Esophagus squamous epithelium (tissue), 5 donors: Measurements from ENCODE around the gene STIL. TPM values are rescaled to one million over a fixed set of nuclear protein-coding genes. Genes with fewer than 3 reads are reported as not detected.
A peak's percentile ranks its signal among the peaks of the same experiment; 100 is the strongest.

Experiments
- DNase-seq: peaks from one replicate; lab custom pipeline; 2025; lab: John Stamatoyannopoulos, UW
- H3K27ac ChIP-seq, 4 donors: fragments of 200-600 bp; sonication (generic); one replicate each; pipeline ENCODE4 v1.5.1; 2016 to 2019; ENCODE audit warnings: mild to moderate bottlenecking in 1 of 4
- H3K27me3 ChIP-seq, 4 donors: fragments of 200-600 bp; sonication (generic); 1 replicate in 3 of 4; 2 replicates in 1 of 4; pipeline versions ENCODE4 v1.5.1 to v1.6.0; 2017 to 2021; ENCODE audit warnings: antibody characterized with exemption in 1 of 4
- H3K36me3 ChIP-seq, 3 donors: fragments of 200-600 bp; sonication (generic); one replicate each; pipeline ENCODE4 v1.5.1; 2016 to 2019
- H3K4me1 ChIP-seq, 3 donors: fragments of 200-600 bp; sonication (generic); one replicate each; pipeline ENCODE4 v1.5.1; 2017 to 2019
- H3K4me3 ChIP-seq, 4 donors: fragments of 200-600 bp; sonication (generic); 1 replicate in 3 of 4; 2 replicates in 1 of 4; pipeline ENCODE4 v1.5.1; 2016 to 2019; ENCODE audit warnings: mild to moderate bottlenecking in 2 of 4, moderate library complexity in 1 of 4
- H3K9me3 ChIP-seq, 3 donors: fragments of 200-600 bp; sonication (generic); one replicate each; pipeline ENCODE4 v1.5.1; 2016 to 2019
- CTCF ChIP-seq, 6 experiments: fragments of 450-650 bp in 4 of 6; fragments of 200-600 bp in 2 of 6; sonication (generic) in 2 of 6; IDR thresholded peaks; one replicate each; pipeline ENCODE4 v1.5.1; 2016 to 2019; ENCODE audit warnings: antibody characterized with exemption in 6 of 6, mild to moderate bottlenecking in 4 of 6, moderate library complexity in 4 of 6
- POLR2A ChIP-seq, 4 donors: fragments of 450-650 bp; IDR thresholded peaks; one replicate each; pipeline ENCODE4 v1.6.1; 2017; ENCODE audit warnings: antibody characterized with exemption in 4 of 4, mild to moderate bottlenecking in 4 of 4, moderate library complexity in 3 of 4
- WGBS, 2 donors: methylation state at CpG; one replicate each; pipeline ENCODE4 v1.1.5; 2018; 5-methylcytosine and 5-hydroxymethylcytosine counted together
- intact Hi-C: fragments of 100-400 bp; cut with DNase I; formaldehyde crosslinking; loops from one replicate; pipeline ENCODE4 v1.15.0; 2022
- total RNA-seq, 4 donors: library from RNA; depleted of rRNA; stranded (reverse); fragments of >200 nt; gene quantifications; one replicate each; pipeline ENCODE4 v1.1.0, GENCODE V29; 2016
- donor health status: DM: yes; HTN: yes; CAD: no.

STIL gene
- 10 to 100 TPM in 1 of 4 donors, 1 to 10 TPM in 3; 4.2 to 15.1 (median 6.8) TPM for total RNA-seq

- peak in 1 of 6 experiments; percentile 5 for TF ChIP-seq CTCF (IDR thresholded peaks at IDR 0.05)
- TF ChIP-seq POLR2A (IDR thresholded peaks at IDR 0.05), result peak in 2 of 4 donors; percentile 38 to 40
- intact Hi-C loops, result no loop called here
- Histone ChIP-seq H3K4me3 (peak within 1 kb of the TSS; percentile 60 to 87 (median 76)), H3K27me3 (no peaks in the 10 kb centered on the region), H3K27ac (peak within 1 kb of the TSS; percentile 84 to 92 (median 88)), H3K9me3 (no peaks in the 10 kb centered on the region), H3K36me3 (peaks cover 0 to 8% (median 0%) of the 10 kb centered on the region in 3 donors), H3K4me1 (peaks cover 0 to 12% (median 10%) of the 10 kb centered on the region in 3 donors)
- 0 to 2% methylated on average over 25 to 34 of the region's 54 CpGs for WGBS, 2 donors
- peak; percentile 88 for DNase-seq
Measured at GRCh38 chr1:47313915-47314664, at the start of gene STIL. TSS of gene STIL (minus strand) at chr1:47314147. CDS start at chr1:47310319, 3,828 bp downstream.

GRCh38 chr1:47362828-47363227 is 48.9 kb upstream of the STIL start:
- intact Hi-C loops, result no loop called here
- no peak for DNase-seq
- peaks cover 0 to under 1% (median 0%) of the 10 kb centered on the region in 3 donors for H3K36me3 ChIP-seq
- WGBS, 2 donors, result 100% methylated on average over 1 of the region's 1 CpG
- no peaks in the 10 kb centered on the region for H3K9me3 ChIP-seq
- TF ChIP-seq CTCF (IDR thresholded peaks at IDR 0.05) (no peak), POLR2A (IDR thresholded peaks at IDR 0.05) (no peak)
- no peaks in the 10 kb centered on the region for H3K4me1 ChIP-seq
- H3K27me3 ChIP-seq, result no peaks in the 10 kb centered on the region
- H3K4me3 ChIP-seq, result no peak overlapping the region
- H3K27ac ChIP-seq, result no peak overlapping the region

- H3K27me3 ChIP-seq, result no peaks in the 10 kb centered on the region
- H3K36me3 ChIP-seq, result no peaks in the 10 kb centered on the region
- intact Hi-C loops, result no loop called here
- no peak for DNase-seq
- 64 to 78% methylated on average over 3 of the region's 3 CpGs for WGBS, 2 donors
- H3K27ac ChIP-seq, result no peak overlapping the region
- no peak overlapping the region for H3K4me3 ChIP-seq
- no peaks in the 10 kb centered on the region for H3K9me3 ChIP-seq
- TF ChIP-seq CTCF (IDR thresholded peaks at IDR 0.05) (no peak), POLR2A (IDR thresholded peaks at IDR 0.05) (no peak)
- no peaks in the 10 kb centered on the region for H3K4me1 ChIP-seq
Measured at GRCh38 chr1:47361380-47361779, 47.4 kb upstream of the STIL start.

GRCh38 chr1:47351305-47351704 is 37.4 kb upstream of the STIL start:
- H3K27ac ChIP-seq, result no peak overlapping the region
- no peaks in the 10 kb centered on the region for H3K27me3 ChIP-seq
- no peak for DNase-seq
- intact Hi-C loops, result no loop called here
- no peak overlapping the region for H3K4me3 ChIP-seq
- no peaks in the 10 kb centered on the region for H3K4me1 ChIP-seq
- 83 to 86% methylated on average over 2 of the region's 2 CpGs for WGBS, 2 donors
- no peaks in the 10 kb centered on the region for H3K9me3 ChIP-seq
- H3K36me3 ChIP-seq, result peaks cover 0 to 20% (median 0%) of the 10 kb centered on the region in 3 donors
- TF ChIP-seq CTCF (IDR thresholded peaks at IDR 0.05) (no peak), POLR2A (IDR thresholded peaks at IDR 0.05) (no peak)

GRCh38 chr1:47348246-47348645 is 34.3 kb upstream of the STIL start:
- Histone ChIP-seq H3K4me3 (no peak overlapping the region), H3K27ac (no peak overlapping the region), H3K27me3 (no peaks in the 10 kb centered on the region), H3K9me3 (no peaks in the 10 kb centered on the region), H3K4me1 (no peaks in the 10 kb centered on the region), H3K36me3 (peaks cover 0 to 39% (median 0%) of the 10 kb centered on the region in 3 donors)
- DNase-seq, result no peak
- intact Hi-C loops, result no loop called here
- 100% methylated on average over 1 of the region's 1 CpG for WGBS, 2 donors
- TF ChIP-seq POLR2A (IDR thresholded peaks at IDR 0.05), result no peak
- TF ChIP-seq CTCF (IDR thresholded peaks at IDR 0.05), result no peak
